NCI-H226 (cell line): ENCODE results near the gene MYO5A.
"Not testable (repeated sequence)": the region's sequence is repeated elsewhere in the genome, so short reads cannot be mapped to it uniquely, and the experiment has no call there.

Experiments
- DNase-seq: peaks from one replicate; pipeline ENCODE4 v3.0.0-alpha.2; 2015

Gene MYO5A

GRCh38 chr15:52528564-52529340 is at the start of gene MYO5A:
Gene MYO5A (minus strand): TSS chr15:52528880. CDS start chr15:52528806, 74 bp downstream.
- DNase-seq = peak; percentile 76

- DNase-seq = no peak
Measured at GRCh38 chr15:52576692-52577091, 48.0 kb upstream of the MYO5A start.

GRCh38 chr15:52575573-52575972 is 46.9 kb upstream of the MYO5A start:
- not testable (repeated sequence) for DNase-seq

- no peak for DNase-seq
Measured at GRCh38 chr15:52575072-52575471, 46.4 kb upstream of the MYO5A start.

GRCh38 chr15:52574623-52575022 is 45.9 kb upstream of the MYO5A start:
- DNase-seq = not testable (repeated sequence)

GRCh38 chr15:52568601-52569585 is 40.2 kb upstream of the MYO5A start, which contains the start of gene ARPP19:
Gene ARPP19 (minus strand): TSS chr15:52569030. CDS start chr15:52568892, 138 bp downstream.
- peak; percentile 95 for DNase-seq

GRCh38 chr15:52567871-52568600 is 39.4 kb upstream of the MYO5A start:
- peak; percentile 22 for DNase-seq

- no peak for DNase-seq
Measured at GRCh38 chr15:52566889-52567288, 38.2 kb upstream of the MYO5A start.

GRCh38 chr15:52565417-52566358 is 37.0 kb upstream of the MYO5A start:
- DNase-seq = not testable (repeated sequence)

GRCh38 chr15:52563501-52564060 is 34.9 kb upstream of the MYO5A start:
- DNase-seq = no peak

- DNase-seq = peak; percentile 45
Measured at GRCh38 chr15:52559575-52559974, 30.9 kb upstream of the MYO5A start.

- DNase-seq = no peak
Measured at GRCh38 chr15:52559022-52559421, 30.3 kb upstream of the MYO5A start.

GRCh38 chr15:52558196-52558595 is 29.5 kb upstream of the MYO5A start:
- peak; percentile 52 for DNase-seq

- DNase-seq = no peak
Measured at GRCh38 chr15:52557274-52557641, 28.6 kb upstream of the MYO5A start.

GRCh38 chr15:52556524-52557273 is 28.0 kb upstream of the MYO5A start:
- DNase-seq = no peak

- no peak for DNase-seq
Measured at GRCh38 chr15:52552303-52552702, 23.6 kb upstream of the MYO5A start.

- no peak for DNase-seq
Measured at GRCh38 chr15:52551762-52552161, 23.1 kb upstream of the MYO5A start.

- DNase-seq = not testable (repeated sequence)
Measured at GRCh38 chr15:52551186-52551585, 22.5 kb upstream of the MYO5A start.

- no peak for DNase-seq
Measured at GRCh38 chr15:52546031-52546751, 17.5 kb upstream of the MYO5A start.
